ENCODE measurements around the gene CELF3. TPM values are rescaled to one million over a fixed set of nuclear protein-coding genes. Genes with fewer than 3 reads are reported as not detected.

Gene CELF3
- total and polyA plus RNA-seq, 9 of the 15 experiments (the other 6 are each of a cell fraction or from before 2014, with no cell fraction given), result not detected

DNA sequence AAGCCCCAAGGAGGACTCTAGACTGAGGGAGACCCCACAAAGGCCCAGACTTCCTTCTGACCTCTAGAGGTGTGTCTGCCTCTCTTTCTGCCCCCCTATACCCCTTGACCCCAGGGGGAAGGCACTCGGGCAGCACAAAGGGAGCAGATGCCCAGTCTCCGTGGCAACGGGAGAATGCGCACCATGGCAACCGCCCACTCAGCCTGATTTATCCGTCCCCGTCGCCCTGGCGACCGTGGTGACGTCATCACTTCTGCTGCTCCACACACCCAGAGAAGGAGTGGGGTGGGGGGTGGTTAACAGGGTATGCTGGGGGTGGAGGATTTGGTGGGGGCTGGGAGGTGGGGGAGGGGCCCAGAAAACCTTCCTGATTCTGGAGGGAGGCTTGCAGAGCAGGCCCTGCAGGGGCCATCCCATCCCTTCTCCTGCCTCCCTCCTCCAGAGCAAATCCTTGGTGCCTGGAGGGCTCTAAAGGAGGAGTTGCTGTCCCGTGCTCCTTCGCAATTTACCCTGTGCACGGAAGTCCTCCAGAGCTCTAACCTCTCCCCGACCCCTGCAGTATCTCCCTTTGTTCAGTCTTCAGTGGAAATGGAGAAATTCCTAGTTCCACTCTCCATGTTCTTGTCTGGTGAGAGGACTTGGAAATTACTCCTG, 6.3 kb downstream of the CELF3 start:
- Histone ChIP-seq H4K20me1 (replicated peaks; ENCODE audit: control insufficient read depth, insufficient read depth, low read length) (peaks cover 26% of the 10 kb centered on the region), H3K27ac (ENCODE audit: extremely low read depth, low read depth, low read length) (no peak overlapping the region), H3K9ac (ENCODE audit: insufficient read depth in 1 of 2, low read depth in 2 of 2, low read length in 2 of 2) (no peak overlapping the region), H3K4me3 (no peak overlapping the region), H3K4me2 (ENCODE audit: insufficient read depth, low read length) (no peak overlapping the region), H3K27me3 (ENCODE audit: control insufficient read depth in 2 of 2, insufficient read depth in 2 of 2, low read length in 2 of 2) (peaks cover 0 to 61% of the 10 kb centered on the region in 2 experiments; a peak in 2 of 5 replicates), H2AFZ (ENCODE audit: low read depth, low read length) (no peak overlapping the region), H3K36me3 (ENCODE audit: control insufficient read depth, insufficient read depth, low read length) (no peaks in the 10 kb centered on the region), H3K4me1 (replicated peaks in 1 of 2; ENCODE audit: control insufficient read depth in 2 of 2, insufficient read depth in 2 of 2, low read length in 2 of 2) (peaks cover 2 to 13% of the 10 kb centered on the region in 2 experiments; a peak in 3 of 5 replicates), H3K79me2 (ENCODE audit: control insufficient read depth, insufficient read depth, low read length) (no peaks in the 10 kb centered on the region), H3K9me1 (ENCODE audit: control insufficient read depth, insufficient read depth, low read length) (no peaks in the 10 kb centered on the region), H3K9me3 (replicated peaks; ENCODE audit: control insufficient read depth, insufficient read depth, low read depth, low read length) (no peaks in the 10 kb centered on the region)
- in situ Hi-C loops (cut with MboI) (no loop called here), intact Hi-C loops (cut with micrococcal nuclease) (no loop called here)
- DNase-seq (ENCODE audit: extremely low read depth in 1 of 4, low spot score in 3 of 4), result peak; percentile 62 to 79 (median 75)
- ChIA-PET CTCF (ENCODE audit: low intra/inter-chr PET ratio) (no interaction called here), POLR2A (interaction anchor here (0.8 kb wide), 1 partner anchor 14 kb away, joined by 4 read pairs; no protein-coding TSS in a partner anchor)
- 7% methylated on average over 15 of the region's 15 CpGs for WGBS (ENCODE audit: insufficient coverage, low coverage, missing lambda C conversion rate)
- no TSS peak for BruUV-seq (replicated peaks)
- peak; percentile 54 for FAIRE-seq
- ATAC-seq, result peak; percentile 81
- TF ChIP-seq MYNN (IDR thresholded peaks at IDR 0.05) (peak; percentile 49; the same call in 1 of the 2 replicates), MYNN (CRISPR knock-in tag; IDR thresholded peaks at IDR 0.05) (no peak), ATF1 (CRISPR knock-in tag; IDR thresholded peaks at IDR 0.05) (no peak), ATF1 (tag; IDR thresholded peaks at IDR 0.05) (peak; percentile 84), ZNF699 (CRISPR knock-in tag; IDR thresholded peaks at IDR 0.05; ENCODE audit: insufficient replicate concordance) (no peak), RREB1 (CRISPR knock-in tag; IDR thresholded peaks at IDR 0.05) (peak; percentile 97), USF2 (CRISPR knock-in tag; IDR thresholded peaks at IDR 0.05) (no peak), MEIS2 (IDR thresholded peaks at IDR 0.05; ENCODE audit: partially characterized antibody) (peak; percentile 43), RCOR1 (IDR thresholded peaks at IDR 0.05; ENCODE audit: borderline replicate concordance in 1 of 2, low read depth in 2 of 2, low read length in 2 of 2) (peak; percentile 40 to 99; a peak in 3 of 4 replicates), ZNF121 (CRISPR knock-in tag; conservative IDR thresholded peaks at IDR 0.05) (no peak), CREBBP (IDR thresholded peaks at IDR 0.05; ENCODE audit: low read depth, low read length) (peak; percentile 86), KDM1A (IDR thresholded peaks at IDR 0.05) (peak; percentile 93 to 97), EGR1 (conservative IDR thresholded peaks at IDR 0.05) (peak; percentile 93), BMI1 (IDR thresholded peaks at IDR 0.05; ENCODE audit: low read length) (peak; percentile 97)
- TF ChIP-seq, protein P1, sequence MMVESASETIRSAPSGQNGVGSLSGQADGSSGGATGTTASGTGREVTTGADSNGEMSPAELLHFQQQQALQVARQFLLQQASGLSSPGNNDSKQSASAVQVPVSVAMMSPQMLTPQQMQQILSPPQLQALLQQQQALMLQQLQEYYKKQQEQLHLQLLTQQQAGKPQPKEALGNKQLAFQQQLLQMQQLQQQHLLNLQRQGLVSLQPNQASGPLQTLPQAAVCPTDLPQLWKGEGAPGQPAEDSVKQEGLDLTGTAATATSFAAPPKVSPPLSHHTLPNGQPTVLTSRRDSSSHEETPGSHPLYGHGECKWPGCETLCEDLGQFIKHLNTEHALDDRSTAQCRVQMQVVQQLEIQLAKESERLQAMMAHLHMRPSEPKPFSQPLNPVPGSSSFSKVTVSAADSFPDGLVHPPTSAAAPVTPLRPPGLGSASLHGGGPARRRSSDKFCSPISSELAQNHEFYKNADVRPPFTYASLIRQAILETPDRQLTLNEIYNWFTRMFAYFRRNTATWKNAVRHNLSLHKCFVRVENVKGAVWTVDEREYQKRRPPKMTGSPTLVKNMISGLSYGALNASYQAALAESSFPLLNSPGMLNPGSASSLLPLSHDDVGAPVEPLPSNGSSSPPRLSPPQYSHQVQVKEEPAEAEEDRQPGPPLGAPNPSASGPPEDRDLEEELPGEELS (CRISPR knock-in tag; IDR thresholded peaks at IDR 0.05; ENCODE audit: borderline replicate concordance), result no peak
